ENCODE data around the gene PAXX.

PAXX gene

GRCh38 chr9:137034039-137034708 lies 42.0 kb downstream of the PAXX start:
- DNase-seq (ENCODE audit: low read depth): no peak
- TF ChIP-seq, protein P1, sequence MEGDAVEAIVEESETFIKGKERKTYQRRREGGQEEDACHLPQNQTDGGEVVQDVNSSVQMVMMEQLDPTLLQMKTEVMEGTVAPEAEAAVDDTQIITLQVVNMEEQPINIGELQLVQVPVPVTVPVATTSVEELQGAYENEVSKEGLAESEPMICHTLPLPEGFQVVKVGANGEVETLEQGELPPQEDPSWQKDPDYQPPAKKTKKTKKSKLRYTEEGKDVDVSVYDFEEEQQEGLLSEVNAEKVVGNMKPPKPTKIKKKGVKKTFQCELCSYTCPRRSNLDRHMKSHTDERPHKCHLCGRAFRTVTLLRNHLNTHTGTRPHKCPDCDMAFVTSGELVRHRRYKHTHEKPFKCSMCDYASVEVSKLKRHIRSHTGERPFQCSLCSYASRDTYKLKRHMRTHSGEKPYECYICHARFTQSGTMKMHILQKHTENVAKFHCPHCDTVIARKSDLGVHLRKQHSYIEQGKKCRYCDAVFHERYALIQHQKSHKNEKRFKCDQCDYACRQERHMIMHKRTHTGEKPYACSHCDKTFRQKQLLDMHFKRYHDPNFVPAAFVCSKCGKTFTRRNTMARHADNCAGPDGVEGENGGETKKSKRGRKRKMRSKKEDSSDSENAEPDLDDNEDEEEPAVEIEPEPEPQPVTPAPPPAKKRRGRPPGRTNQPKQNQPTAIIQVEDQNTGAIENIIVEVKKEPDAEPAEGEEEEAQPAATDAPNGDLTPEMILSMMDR (IDR thresholded peaks at IDR 0.05; ENCODE audit: low read length, missing control alignments): no peak
- H3K4me3 ChIP-seq (replicated peaks; ENCODE audit: low read depth, low read length): no peak overlapping the region

DNA sequence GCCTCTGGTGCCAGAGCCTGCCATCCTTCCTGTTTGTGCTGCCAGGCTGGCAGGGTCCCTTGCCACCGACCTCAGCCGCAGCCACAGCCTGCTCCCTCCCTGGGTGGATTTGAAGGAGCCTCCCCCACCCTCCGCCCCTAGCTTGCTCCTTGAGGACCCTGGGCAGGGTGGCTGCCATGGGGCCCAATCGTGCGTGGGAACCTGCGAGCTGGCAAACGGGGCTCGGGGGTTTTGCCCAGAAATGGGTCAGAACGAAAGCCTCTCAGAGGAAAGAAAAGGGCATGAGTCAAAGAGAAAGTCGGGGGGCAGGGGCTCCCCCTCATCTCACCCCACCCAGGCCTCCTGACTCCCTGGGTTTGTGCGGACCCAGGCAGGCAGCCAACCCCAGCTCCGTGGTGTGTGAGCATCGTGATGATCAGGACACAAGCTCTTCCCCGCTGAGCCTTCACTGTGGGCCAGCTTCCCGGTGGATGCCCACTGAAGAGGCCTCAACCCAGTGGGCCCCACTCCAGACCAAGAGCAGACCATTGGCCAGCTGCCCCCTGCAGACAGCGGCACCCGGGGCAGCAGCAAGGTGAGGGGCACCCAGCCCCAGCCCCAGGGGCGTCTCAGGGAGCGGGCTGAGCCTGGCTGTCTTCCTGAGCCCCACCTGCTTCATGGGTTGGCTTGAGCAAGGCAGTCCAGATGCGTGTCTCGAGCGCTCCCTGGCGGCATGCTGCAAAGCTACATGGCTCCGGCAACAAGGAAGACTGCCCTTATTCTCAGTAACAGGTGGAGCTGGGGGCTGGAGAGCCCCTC lies 42.7 kb downstream of the PAXX start:
- DNase-seq (ENCODE audit: low read depth): peak; percentile 87
- H3K4me3 ChIP-seq (replicated peaks; ENCODE audit: low read depth, low read length): no peak overlapping the region
- TF ChIP-seq, protein P1 (IDR thresholded peaks at IDR 0.05; ENCODE audit: low read length, missing control alignments): peak; percentile 88

DNA sequence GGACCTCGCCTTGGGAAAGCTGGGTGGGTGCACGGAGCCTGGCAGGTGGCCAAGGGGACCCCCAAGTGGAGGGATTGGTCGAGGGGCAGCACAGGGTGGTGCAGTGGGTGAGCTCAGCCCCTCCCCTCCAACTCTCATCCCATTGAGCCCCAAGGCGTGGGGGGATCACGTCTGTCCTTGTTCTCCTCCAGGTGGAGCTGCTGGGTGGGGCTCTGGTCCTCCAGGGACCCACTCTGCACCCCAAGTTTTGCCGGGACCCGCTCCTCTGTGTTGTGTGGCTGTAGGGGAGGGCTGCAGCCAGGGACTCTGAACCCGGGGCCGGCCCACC lies 43.2 kb downstream of the PAXX start:
- TF ChIP-seq, protein P1 (IDR thresholded peaks at IDR 0.05; ENCODE audit: low read length, missing control alignments): no peak
- DNase-seq (ENCODE audit: low read depth): no peak
- H3K4me3 ChIP-seq (replicated peaks; ENCODE audit: low read depth, low read length): no peak overlapping the region

DNA sequence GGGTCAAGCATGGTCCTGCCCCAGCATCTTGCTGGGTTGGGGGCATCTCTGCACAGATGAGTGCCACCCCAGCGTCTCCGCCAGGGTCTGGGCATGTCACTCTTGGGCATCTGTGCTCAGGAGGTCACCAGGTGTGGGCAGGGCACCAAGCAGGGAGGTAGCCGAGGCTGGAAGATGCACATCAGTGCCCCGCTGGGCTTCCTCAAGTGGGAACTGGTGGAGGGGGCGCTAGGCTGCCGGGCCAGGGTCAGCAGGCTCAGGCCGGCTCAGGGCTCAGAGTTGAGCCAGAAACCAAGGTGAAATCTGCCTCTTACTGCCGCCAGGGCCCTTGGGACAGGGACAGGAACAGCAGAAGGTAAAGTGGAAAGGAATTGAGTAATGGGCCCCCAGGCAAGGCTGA lies 43.7 kb downstream of the PAXX start:
- H3K4me3 ChIP-seq (replicated peaks; ENCODE audit: low read depth, low read length): no peak overlapping the region
- DNase-seq (ENCODE audit: low read depth): no peak
- TF ChIP-seq, protein P1 (IDR thresholded peaks at IDR 0.05; ENCODE audit: low read length, missing control alignments): no peak

- no peak for DNase-seq (ENCODE audit: low read depth)
- H3K4me3 ChIP-seq (replicated peaks; ENCODE audit: low read depth, low read length): no peak overlapping the region
- TF ChIP-seq, protein P1 (IDR thresholded peaks at IDR 0.05; ENCODE audit: low read length, missing control alignments): no peak
These were observed 44.8 kb downstream of the PAXX start for GRCh38 chr9:137037035-137037434.

- TF ChIP-seq, protein P1 (IDR thresholded peaks at IDR 0.05; ENCODE audit: low read length, missing control alignments): no peak
- DNase-seq (ENCODE audit: low read depth): no peak
- no peak overlapping the region for H3K4me3 ChIP-seq (replicated peaks; ENCODE audit: low read depth, low read length)
These were observed 45.3 kb downstream of the PAXX start for GRCh38 chr9:137037483-137037882.
